GM11168 (cell line): Measurements from ENCODE around the gene DDX20.
"Not testable (repeated sequence)": the region's sequence is repeated elsewhere in the genome, so short reads cannot be mapped to it uniquely, and the experiment has no call there.

ENCODE experiments used
- in situ Hi-C: fragments of 300-500 bp; cut with MboI; formaldehyde crosslinking; loops from one replicate; pipeline ENCODE4 v1.12.0; 2022; ENCODE audit warnings: low sequenced_read_pairs; ENCODE audit not compliant: unreplicated experiment

The DDX20 gene

DNA sequence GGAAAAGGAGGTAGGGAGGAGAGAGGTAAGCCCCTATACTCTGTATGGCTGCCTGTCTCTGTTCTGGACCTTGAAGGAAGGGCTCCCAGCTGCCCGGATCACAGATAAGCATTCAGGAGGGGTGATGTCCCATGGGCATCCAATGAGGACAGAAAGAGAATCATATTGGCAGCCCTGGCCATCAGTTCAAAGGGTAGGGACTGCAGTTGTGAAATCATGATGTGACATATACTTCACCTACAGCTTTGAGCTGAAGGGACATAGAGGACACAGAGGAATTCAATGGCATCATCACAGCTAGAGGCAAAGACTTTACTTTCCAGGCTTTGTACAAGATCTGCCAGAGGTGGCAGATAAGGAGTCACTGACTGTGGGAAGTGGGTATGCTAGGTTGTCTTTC lies 21.6 kb downstream of the DDX20 start:
- in situ Hi-C loops = no loop called here

DNA sequence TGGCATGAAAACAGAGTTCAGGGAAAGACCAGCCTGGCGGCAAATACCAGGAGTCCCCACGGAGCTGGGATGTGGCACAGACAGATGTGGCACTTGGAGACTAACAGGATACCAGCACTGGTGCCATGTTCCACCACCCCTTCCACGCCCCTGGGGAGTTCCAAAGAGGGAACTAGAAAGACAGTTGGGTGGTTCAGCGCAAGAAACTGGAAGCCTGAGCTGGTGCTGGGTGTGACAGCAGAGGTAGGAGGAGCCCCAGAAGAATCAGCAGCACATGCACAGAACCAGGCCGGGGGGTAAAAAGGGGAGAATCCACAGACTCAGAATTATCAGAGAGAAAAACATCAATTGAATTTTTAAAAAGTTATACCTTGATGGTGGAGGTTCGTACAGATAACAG lies 22.4 kb downstream of the DDX20 start:
- in situ Hi-C loops = no loop called here

DNA sequence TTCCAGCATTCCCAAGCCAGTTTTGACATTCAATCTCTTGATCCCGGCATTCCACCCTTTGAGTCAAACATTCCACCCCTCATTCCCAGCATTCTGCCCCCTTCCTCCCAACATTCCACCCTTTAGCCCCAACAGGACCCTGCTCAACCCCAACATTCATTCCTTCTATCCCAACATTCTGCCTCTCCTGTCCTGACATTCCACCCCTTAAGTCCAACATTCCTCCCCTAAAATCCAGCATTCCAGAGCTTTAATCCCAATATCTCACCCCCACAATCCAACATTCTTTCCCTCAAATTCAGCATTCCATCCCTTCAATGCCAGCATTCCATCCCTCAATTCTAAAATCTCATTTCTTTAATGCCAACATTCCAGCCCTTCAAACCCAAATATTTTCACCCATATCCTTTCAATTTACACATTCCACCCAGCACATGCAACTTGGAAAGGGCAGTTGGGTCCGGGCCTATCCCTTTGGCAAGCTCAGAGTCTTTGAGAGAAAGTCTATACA lies 22.9 kb downstream of the DDX20 start:
- in situ Hi-C loops = no loop called here

DNA sequence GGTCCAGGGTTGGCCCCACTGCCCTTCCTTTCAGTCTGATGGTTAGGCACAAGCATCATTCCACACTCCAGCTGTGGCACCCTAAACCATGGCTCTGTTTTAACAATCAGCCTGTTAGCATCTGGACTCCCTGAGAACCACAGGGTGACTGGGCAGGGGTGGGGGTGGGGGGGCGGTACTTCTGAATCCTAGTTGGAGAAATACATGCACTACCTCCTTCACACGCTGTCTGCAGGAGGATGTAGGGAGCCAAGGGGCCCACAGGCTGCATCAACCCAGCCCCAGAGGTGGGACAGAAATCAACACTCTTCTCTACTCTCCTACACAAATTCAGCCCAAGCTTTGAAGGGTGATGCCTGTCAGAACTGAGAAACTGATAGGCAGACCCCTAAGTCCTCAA lies 23.8 kb downstream of the DDX20 start:
- in situ Hi-C loops = no loop called here

DNA sequence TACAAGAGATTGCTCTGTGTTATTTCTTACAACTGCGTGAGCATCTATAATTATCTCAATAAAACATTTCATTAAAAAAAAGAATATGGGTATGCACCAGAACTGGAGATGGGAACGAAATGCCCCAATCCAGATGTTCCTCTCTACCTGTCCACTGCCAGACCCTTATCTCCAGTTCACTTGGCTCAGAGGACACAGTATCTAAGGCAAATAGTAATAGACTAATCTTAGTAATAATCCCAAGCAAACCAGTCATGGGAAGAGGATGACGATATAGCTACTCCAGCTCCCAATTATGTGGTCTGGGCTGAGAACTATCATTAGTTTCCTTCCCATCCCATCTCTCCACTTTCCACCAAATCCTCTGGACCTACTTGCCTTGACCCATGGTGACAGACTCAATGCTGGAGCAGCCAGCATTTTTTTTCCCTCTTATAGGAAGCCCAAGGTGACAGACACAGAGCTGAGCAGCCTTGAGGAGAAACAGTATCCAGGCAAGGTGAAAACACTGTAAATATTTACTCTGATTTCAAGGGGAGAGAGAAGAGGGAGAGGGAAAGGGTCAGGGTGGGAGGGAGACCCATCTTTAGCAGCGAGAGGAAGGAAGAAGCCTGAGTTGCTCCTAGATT lies 28.7 kb downstream of the DDX20 start:
- in situ Hi-C loops = no loop called here

DNA sequence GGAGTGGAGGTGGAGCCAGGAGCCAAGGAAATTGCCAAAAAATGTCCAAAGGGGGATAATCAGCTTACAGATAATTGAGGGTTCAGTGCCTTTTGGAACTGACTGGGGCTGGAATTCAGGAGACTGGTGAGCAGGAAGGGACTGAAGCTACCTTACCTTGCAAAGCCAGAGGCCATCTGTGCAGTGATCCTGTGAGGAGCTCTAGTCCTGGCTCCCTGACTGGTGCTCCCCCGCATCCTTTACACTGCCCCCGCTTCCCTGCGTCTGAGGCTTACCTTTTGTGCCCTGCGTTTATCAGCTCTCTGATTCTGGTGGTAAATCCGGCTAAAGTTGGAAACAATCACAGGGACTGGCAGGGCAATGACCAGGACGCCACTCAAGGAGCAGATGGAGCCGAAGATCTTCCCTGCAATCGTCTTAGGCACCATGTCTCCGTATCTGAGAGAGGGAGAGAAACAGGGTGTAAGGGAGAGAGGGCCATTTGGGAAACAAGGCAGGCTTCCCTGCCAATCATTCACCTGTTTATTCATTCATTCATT lies 31.0 kb downstream of the DDX20 start:
- in situ Hi-C loops = no loop called here

DNA sequence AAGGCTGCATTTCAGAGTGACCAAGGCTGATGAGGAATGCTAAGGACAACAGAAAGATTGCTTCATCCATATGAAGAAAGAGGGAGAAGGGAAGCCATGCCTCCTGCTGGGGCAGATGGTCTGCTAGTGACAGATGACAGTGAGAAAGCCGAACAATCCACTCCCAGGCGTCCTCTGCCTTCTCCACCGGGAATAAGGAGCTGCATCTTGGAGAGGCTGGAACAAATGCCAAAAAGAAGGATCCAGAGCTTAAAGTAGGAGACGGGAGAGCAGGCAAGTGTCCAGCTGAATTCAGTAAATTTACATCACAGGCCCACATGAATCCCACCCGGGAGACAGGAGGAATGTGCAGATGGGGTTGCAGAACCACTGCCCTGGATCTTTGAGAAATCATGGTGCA lies 33.4 kb downstream of the DDX20 start:
- in situ Hi-C loops = no loop called here

DNA sequence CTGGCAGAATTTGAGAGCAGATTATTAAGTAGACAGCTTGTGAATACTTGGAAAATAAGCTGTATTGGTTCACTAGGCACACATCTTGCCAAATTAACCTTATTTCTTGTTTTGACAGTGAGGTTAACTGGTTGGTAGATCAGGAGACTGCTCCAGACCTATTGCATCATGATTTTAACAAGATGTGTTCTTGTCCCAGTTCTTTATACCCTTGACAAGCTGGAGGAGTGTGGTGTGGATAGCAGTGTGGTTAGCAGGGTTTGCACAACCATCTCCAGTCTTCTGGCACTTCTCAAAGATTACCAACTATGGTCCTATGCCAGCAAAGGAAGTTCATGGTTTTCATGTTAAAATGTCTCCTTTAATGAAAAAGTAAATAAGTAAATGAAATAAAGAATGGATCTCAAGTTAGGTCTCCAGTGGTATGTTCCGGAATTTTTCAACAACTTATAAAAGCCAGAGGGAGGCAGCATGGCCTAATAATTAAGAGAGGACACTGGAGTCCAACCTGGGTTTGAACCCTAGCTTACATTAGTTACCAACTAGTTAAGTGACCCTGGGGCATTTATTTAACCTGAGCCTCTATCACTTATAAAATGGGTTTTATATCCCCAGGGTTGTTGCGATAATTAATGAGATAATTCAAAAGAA lies 34.1 kb downstream of the DDX20 start:
- in situ Hi-C loops = no loop called here

DNA sequence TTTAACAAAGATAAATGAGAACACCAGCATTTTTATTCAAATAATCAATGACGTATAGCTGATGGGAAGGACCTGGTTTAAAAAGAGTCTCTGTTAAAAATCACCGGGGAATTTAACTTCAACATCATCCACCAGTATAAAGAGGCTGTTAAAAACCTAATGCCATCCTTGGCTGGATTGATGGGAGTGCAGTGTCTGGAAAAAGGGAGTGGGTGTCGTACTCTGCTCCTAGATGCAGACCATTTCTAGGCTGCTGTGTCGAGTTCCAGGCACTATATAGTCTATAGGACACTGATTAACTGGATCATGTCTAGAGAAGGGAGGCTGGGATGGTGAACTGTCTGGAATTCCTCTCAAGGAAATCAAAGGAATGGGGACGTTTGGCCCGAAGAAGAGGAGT lies 36.1 kb downstream of the DDX20 start:
- in situ Hi-C loops = no loop called here

DNA sequence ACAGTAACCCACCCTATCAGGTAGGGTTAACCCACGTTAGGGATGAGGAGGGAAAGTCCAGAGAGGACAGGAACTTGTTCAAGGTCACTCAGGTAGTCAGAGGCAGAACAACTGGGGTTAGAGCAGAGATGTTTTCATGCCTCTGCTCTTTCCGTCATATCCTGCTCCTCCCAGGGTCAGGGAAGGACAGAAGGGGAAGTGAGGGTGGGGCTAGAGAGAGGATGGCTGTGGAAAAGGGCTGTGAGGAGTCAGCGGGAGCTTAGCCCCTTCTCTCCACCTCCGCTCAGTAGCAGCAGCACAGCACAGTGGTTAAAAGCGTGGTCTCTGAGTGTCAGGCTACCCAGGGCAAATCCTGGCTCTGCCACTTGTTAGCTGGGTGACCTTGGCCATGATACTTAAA lies 36.5 kb downstream of the DDX20 start:
- in situ Hi-C loops = no loop called here

DNA sequence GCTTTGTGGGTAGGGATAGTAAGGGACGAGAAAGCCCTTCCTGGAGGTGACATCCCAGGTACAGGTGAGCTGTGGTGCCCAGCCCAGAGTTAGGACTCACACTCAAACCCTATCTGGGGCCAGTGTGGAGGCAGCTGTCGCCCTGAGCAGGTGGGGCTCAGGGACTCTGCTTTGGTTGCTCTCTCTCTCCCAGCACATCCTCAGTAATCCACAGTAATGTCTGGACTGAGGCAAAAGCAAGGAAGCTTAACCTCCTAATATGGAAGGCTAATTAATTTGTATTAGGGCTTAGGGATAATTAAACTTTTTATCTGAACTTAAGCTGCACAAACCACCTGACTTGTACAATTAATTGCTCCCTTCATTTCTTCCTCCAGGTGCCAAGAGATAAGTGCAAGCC lies 38.2 kb downstream of the DDX20 start:
- in situ Hi-C loops = no loop called here

DNA sequence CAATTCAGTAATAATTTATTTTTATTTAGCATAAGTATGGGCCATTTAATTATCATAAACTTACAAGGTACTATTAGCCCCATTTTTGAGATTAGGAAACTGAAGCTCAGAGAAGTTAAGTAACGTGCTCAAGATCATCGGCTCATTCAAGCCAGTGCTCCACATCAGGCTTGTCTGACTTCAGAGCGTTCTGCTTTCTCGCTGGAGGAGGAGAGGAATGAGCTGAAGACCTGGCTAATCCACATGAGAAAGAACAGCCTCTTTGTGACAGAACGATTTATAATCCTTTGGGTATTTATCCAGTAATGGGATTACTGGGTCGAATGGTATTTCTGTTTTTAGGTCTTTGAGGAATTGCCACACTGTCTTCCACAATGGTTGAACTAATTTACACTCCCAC lies 39.7 kb downstream of the DDX20 start:
- in situ Hi-C loops = no loop called here

DNA sequence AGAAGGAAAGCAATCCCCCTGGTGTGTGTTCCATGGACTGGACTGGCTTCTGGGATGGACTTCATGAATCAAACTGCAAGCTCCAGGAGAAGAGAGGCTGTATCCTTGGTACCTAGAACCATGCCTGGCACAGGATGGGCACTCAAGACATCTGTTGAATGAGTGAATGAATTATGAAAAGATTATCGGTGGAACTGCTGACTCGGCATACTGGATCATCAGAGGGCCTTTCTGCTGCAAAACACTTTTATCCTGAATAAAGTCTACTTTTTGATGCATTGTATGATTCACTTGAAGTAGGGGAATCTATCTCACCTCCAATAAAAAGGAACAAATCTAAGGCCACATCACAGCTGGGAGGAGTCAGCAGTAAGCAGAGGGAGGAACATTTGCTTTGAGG lies 42.9 kb downstream of the DDX20 start:
- in situ Hi-C loops = no loop called here

DNA sequence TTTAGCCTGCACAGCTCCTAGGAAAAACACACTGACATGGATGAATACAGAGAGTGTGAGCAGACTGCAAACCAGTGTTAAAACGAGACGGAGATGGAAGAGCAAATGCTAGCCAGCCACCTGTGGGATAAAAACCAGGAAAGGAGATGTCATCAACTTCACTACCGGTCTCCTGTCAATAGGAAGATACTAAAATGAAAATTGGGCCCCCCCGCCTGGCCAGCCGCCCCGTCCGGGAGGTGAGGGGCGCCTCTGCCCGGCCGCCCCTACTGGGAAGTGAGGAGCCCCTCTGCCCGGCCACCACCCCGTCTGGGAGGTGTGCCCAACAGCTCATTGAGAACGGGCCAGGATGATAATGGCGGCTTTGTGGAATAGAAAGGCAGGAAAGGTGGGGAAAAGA lies 44.0 kb downstream of the DDX20 start:
- in situ Hi-C loops = not testable (repeated sequence)

DNA sequence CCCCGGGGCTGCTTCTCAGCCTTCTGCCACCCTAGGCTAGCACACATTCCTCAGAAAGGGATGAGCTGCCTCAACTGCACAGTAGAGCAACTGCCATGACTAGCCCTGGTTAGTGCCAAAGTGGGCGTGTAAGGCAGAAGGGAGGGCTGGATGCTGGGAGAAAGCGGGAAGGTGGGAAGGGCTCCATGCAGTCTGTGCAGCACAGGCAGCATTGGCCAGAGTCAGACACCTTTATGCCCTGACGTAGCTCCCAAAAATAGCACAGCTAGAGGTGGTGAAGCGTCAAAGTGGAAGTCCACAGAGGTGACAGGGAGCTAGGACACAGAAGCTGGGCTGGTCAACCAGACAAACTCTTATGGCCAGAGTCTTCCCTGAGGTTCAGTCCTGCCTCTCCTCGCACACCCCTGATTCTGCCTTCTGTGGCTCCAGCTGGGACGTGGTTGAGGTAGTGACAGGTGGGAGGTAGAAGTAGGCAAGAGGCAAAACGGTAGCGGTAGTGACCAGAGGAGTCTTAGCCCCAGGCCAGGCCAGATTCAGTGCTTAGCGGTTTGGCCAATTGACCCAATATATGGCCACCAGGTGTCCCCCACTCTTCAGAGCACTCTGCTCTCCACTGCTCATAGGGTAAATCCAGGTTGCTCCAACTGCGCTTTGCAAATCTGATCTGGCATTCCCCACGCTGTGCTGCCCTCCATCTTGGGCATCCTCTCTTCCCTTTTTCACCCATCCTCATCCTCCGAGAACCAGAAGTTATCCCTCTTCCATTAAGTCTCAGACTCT lies 45.6 kb downstream of the DDX20 start:
- in situ Hi-C loops = no loop called here

DNA sequence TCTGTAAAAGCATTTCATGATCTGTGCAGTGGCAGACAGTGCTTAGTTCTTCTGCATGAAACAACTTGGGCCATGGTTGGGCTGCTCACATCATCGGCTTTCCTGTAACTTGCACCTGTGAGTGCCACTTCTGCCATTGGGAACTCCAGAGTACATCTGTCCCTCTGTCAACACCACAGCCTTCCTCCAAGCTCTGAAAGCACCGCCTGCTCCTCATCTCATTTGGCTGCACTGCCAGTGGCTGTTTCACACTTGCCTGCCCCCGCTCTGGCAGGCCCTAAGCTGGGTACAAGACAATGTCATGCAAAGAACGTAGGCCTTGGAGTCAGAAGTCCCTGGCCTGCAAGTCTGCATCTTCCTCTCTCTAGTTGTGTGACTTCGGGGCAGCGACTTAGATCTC lies 46.4 kb downstream of the DDX20 start:
- in situ Hi-C loops = no loop called here

DNA sequence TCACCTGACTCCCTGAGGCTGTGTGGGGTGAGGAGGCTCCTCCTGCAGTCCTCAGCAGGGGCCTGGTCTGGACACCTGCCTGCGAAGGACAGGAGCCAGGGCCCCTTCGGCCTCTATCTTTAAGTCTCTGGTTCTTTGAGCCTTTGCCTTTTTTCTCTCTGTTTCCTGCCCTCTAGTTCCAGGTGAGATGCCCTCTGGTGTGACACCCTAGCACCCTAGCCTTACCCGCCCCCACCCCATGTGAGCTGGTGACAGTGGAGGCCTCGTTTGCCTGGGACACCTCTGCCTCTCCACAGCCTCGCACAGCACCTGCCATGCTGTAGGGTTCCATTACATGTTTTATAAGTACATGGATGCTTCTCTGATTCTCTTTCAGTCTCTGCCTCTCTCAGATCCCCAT lies 47.3 kb downstream of the DDX20 start:
- in situ Hi-C loops = no loop called here

DNA sequence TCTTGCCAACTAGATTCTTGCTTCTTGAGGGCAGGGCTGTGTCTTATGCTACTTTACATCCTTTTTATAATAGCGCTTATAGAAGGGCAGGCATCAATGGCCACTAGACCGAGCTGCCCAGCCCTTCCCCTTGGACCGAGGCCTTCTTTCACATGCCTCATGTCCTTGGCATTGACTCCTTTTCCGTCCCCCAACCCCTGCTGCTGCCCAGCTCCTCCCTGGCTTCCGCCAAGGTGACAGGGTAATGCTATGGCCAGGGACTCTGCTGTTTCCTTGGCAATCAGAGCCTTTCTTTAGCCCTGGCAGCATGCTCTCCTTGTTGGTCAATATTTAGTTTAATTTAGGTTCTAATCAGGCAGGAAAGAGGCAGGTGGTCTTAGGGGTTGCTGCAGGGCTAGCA lies 48.2 kb downstream of the DDX20 start:
- in situ Hi-C loops = no loop called here

DNA sequence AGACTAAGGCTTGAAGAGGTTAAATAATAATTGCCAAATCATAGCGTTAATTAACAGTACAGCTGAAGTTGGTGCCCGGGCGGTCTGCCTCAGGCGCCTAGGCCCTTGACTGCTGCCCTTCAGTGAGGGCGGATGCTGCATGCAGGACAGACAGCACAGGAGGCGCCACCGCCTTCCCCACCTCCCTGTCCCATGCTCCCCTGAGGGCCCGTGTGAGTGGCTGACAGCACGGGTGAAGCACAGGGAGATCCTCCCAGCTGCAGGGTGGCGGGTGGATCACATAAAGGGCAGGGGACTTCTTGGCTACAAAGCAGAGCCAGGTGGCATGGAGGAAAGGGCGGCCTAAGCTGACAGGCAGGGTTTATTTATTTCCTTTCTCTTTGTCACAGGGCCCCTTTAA lies 49.1 kb downstream of the DDX20 start:
- in situ Hi-C loops = no loop called here

DNA sequence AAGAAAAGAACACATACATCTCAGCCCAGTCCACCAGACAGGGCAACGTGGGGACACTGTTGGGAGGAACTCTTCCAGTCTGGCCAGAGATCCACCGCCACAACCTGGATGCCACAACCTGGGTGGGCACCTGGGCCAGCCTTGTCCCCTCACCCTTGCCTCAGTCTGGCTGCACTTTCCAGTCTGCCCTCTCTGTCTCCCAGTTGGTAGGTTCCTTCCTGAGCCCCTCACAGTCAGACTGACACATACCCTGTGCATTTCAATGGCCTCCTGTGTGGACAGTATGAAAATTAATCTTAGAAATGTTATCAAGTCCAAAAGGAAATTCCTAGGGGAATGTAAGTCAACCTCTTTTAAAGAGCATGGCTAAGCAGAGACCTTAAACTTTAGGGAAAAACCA lies 49.5 kb downstream of the DDX20 start:
- in situ Hi-C loops = no loop called here

DNA sequence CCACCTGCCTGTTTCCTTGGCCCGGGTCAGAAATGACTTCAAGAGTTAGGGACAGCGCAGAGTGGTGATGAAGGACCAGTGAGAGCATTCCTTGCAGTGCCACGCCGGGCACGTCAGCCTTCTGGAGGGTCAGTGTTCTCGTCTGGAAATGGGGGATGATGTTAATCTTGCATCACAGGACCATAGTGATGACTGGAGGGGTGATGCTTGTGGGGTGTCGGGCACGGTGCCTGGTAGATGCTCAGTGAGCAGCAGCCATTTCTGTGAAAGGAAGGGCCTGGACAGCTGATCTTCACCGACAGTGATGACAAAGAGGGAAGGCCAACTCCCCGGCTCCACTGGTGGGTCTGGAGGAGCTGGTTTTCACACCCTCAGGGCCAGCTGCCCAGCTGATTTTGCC lies 56.2 kb downstream of the DDX20 start:
- in situ Hi-C loops = no loop called here
